OCI-LY7 (cell line): Measurements from ENCODE around the gene CHST8.

ENCODE experiments used
- CTCF ChIP-seq: fragments of 200-600 bp; sonication (generic); conservative IDR thresholded peaks from 2 replicates; pipeline ENCODE4 v1.5.1; 2014; ENCODE audit warnings: mild to moderate bottlenecking, antibody characterized with exemption, low read length, moderate library complexity, mixed read lengths
- EZH2phosphoT487 ChIP-seq: fragments of 200-600 bp; sonication (generic); IDR thresholded peaks from 2 replicates; pipeline ENCODE4 v1.6.1; 2018; ENCODE audit warnings: low read depth, borderline replicate concordance, mild to moderate bottlenecking, mixed run types, antibody characterized with exemption, low read length, moderate library complexity, mixed read lengths

- TF ChIP-seq CTCF (no peak), EZH2phosphoT487 (no peak)
Observed at GRCh38 chr19:33777351-33777750, 155.6 kb downstream of the CHST8 start.
